HepG2 (cell line): ENCODE measurements around the gene PCSK6. TPM values are rescaled to one million over a fixed set of nuclear protein-coding genes. Genes with fewer than 3 reads are reported as not detected.

Experiments
- AKAP8 ChIP-seq: sonication (generic); formaldehyde crosslinking; IDR thresholded peaks from 2 replicates; pipeline ENCODE4 v1.5.1; 2020; ENCODE audit warnings: mild to moderate bottlenecking, missing genetic modification reagents
- DPF2 ChIP-seq: sonication (generic); formaldehyde crosslinking; IDR thresholded peaks from 2 replicates; pipeline ENCODE4 v1.4.0; 2020; ENCODE audit warnings: mild to moderate bottlenecking, low read depth, missing genetic modification reagents, borderline replicate concordance
- FOXK2 ChIP-seq: fragments of 450-650 bp; IDR thresholded peaks from 2 replicates; pipeline ENCODE4 v1.6.1; 2016
- GFI1 ChIP-seq: sonication (generic); formaldehyde crosslinking; IDR thresholded peaks from 2 replicates; pipeline ENCODE4 v1.5.0; 2020; ENCODE audit warnings: missing genetic modification reagents, mild to moderate bottlenecking, borderline replicate concordance
- MXI1 ChIP-seq: IDR thresholded peaks from 3 replicates; pipeline ENCODE4 v1.6.1; 2012; ENCODE audit warnings: low read depth, low read length, inconsistent platforms, borderline replicate concordance
- NAIF1 ChIP-seq: sonication (generic); formaldehyde crosslinking; IDR thresholded peaks from 2 replicates; pipeline ENCODE4 v1.5.0; 2020; ENCODE audit warnings: mild to moderate bottlenecking, missing genetic modification reagents, borderline replicate concordance
- NKX3-1 ChIP-seq: sonication (generic); formaldehyde crosslinking; IDR thresholded peaks from 2 replicates; pipeline ENCODE4 v1.5.0; 2020; ENCODE audit warnings: missing genetic modification reagents
- SALL1 ChIP-seq: sonication (generic); formaldehyde crosslinking; IDR thresholded peaks from 2 replicates; pipeline ENCODE4 v1.8.0; 2022; ENCODE audit warnings: mild to moderate bottlenecking, missing genetic modification reagents
- THAP11 ChIP-seq: IDR thresholded peaks from 2 replicates; pipeline ENCODE4 v1.6.1; 2016; ENCODE audit warnings: missing biosample characterization, missing genetic modification reagents
- TSC22D2 ChIP-seq: sonication (generic); formaldehyde crosslinking; IDR thresholded peaks from 2 replicates; pipeline ENCODE4 v1.5.1; 2020; ENCODE audit warnings: missing genetic modification reagents, mild to moderate bottlenecking, borderline replicate concordance
- ZNF460 ChIP-seq: sonication (generic); formaldehyde crosslinking; IDR thresholded peaks from 2 replicates; pipeline ENCODE4 v1.5.1; 2020; ENCODE audit warnings: missing genetic modification reagents, mild to moderate bottlenecking, borderline replicate concordance
- polyA plus RNA-seq, 8 experiments: library from polyadenylated mRNA; depleted of rRNA in 3 of 8; stranded (reverse) in 7 of 8; unstranded in 1 of 8; fragments of >200 nt; fragmentation: Illumina TruSeq in 4 of 8; extraction: Trizol in 4 of 8; gene quantifications; 2 replicates each; pipeline versions ENCODE4 v1.2.1 to v1.2.3, GENCODE V29; 2011 to 2016; ENCODE audit warnings: low read depth in 4 of 8, missing spikeins in 1 of 8, mixed read lengths in 1 of 8; ENCODE audit not compliant: insufficient read depth in 1 of 8
- total RNA-seq, 5 experiments: library from RNA; depleted of rRNA; stranded (reverse); fragments of >200 nt; fragmentation: Illumina TruSeq; extraction: Trizol; gene quantifications; 2 replicates each; pipeline ENCODE4 v1.2.3, GENCODE V29; 2016; ENCODE audit warnings: low read depth in 1 of 5
- TF ChIP-seq, protein P1 (sequence below): sonication (generic); formaldehyde crosslinking; conservative IDR thresholded peaks from 2 replicates; pipeline ENCODE4 v1.4.0; 2020; ENCODE audit warnings: missing genetic modification reagents
- TF ChIP-seq, protein P2 (sequence below), 2 experiments: fragments of 450-650 bp in 1 of 2; sonication (generic) in 1 of 2; formaldehyde crosslinking in 1 of 2; IDR thresholded peaks; 2 replicates each; pipeline versions ENCODE4 v1.6.1 to v1.8.0; 2016 to 2022; ENCODE audit warnings: antibody characterized with exemption in 1 of 2, mild to moderate bottlenecking in 1 of 2, missing genetic modification reagents in 1 of 2
- TF ChIP-seq, protein P3 (sequence below): sonication (generic); formaldehyde crosslinking; IDR thresholded peaks from 2 replicates; pipeline ENCODE4 v1.5.0; 2020; ENCODE audit warnings: mild to moderate bottlenecking, missing genetic modification reagents

PCSK6 gene
- total and polyA plus RNA-seq, 2 of the 13 experiments (the other 11 are each of a cell fraction or from before 2014, with no cell fraction given) = 56.5 to 155 TPM

DNA sequence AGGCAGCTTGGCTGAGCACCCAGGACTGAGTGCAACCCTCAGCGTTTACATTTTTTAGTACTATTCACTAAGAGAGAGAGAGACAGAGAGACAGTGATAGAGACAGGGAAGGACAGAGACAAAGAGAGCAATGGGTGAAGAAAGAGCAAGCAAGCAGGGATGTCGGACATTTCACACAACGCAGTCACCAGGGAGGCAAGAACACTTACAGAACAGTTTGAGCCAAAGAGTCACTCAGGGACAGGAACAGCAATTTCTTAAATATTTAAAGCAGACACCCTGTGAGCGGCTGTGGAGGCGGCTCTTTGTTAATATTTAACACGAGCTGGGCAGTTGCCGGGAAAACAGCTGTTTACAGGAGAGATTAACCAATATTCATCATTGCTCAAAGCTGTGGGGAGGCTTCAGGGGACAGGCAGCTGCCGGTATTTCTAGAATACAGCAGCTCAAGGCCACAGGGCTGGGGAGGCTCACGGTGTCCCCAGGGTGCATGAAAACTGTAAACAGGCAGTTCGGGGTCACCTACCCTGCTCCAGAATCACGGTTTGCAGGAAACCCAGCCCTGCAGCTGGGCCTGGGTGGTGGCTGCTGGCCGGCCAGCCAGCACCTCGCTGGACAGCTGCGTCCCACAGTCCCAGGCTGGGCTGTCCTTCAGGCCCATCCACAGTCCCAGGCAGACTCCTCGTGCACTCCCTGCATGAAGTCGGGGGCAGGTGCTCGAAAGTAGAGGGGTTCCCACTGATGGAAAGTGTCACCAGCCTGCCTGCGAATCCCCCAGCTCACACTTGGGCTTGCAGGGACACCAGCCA is 38.8 kb upstream of the PCSK6 start (continued):
- TF ChIP-seq, protein P1, sequence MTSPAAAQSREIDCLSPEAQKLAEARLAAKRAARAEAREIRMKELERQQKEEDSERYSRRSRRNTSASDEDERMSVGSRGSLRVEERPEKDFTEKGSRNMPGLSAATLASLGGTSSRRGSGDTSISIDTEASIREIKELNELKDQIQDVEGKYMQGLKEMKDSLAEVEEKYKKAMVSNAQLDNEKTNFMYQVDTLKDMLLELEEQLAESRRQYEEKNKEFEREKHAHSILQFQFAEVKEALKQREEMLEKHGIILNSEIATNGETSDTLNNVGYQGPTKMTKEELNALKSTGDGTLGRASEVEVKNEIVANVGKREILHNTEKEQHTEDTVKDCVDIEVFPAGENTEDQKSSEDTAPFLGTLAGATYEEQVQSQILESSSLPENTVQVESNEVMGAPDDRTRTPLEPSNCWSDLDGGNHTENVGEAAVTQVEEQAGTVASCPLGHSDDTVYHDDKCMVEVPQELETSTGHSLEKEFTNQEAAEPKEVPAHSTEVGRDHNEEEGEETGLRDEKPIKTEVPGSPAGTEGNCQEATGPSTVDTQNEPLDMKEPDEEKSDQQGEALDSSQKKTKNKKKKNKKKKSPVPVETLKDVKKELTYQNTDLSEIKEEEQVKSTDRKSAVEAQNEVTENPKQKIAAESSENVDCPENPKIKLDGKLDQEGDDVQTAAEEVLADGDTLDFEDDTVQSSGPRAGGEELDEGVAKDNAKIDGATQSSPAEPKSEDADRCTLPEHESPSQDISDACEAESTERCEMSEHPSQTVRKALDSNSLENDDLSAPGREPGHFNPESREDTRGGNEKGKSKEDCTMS = no peak
- TF ChIP-seq SALL1 (CRISPR knock-in tag) (peak; percentile 97), GFI1 (CRISPR knock-in tag) (peak; percentile 73; the same call in 1 of the 2 replicates), DPF2 (peak; percentile 40; the same call in 1 of the 2 replicates), FOXK2 (peak; percentile 93), MXI1 (peak; percentile 69; the same call in 1 of the 3 replicates), NKX3-1 (CRISPR knock-in tag) (no peak), TSC22D2 (0 out of 2 replicates have a peak, but pooled peaks have one; percentile 88), ZNF460 (CRISPR knock-in tag) (no peak; the same call in 1 of the 2 replicates), THAP11 (peak; percentile 61), NAIF1 (CRISPR knock-in tag) (0 out of 2 replicates have a peak, but pooled peaks have one; percentile 21), AKAP8 (no peak)
- TF ChIP-seq, protein P2, sequence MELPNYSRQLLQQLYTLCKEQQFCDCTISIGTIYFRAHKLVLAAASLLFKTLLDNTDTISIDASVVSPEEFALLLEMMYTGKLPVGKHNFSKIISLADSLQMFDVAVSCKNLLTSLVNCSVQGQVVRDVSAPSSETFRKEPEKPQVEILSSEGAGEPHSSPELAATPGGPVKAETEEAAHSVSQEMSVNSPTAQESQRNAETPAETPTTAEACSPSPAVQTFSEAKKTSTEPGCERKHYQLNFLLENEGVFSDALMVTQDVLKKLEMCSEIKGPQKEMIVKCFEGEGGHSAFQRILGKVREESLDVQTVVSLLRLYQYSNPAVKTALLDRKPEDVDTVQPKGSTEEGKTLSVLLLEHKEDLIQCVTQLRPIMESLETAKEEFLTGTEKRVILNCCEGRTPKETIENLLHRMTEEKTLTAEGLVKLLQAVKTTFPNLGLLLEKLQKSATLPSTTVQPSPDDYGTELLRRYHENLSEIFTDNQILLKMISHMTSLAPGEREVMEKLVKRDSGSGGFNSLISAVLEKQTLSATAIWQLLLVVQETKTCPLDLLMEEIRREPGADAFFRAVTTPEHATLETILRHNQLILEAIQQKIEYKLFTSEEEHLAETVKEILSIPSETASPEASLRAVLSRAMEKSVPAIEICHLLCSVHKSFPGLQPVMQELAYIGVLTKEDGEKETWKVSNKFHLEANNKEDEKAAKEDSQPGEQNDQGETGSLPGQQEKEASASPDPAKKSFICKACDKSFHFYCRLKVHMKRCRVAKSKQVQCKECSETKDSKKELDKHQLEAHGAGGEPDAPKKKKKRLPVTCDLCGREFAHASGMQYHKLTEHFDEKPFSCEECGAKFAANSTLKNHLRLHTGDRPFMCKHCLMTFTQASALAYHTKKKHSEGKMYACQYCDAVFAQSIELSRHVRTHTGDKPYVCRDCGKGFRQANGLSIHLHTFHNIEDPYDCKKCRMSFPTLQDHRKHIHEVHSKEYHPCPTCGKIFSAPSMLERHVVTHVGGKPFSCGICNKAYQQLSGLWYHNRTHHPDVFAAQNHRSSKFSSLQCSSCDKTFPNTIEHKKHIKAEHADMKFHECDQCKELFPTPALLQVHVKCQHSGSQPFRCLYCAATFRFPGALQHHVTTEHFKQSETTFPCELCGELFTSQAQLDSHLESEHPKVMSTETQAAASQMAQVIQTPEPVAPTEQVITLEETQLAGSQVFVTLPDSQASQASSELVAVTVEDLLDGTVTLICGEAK (IDR thresholded peaks at IDR 0.05) = no peak
- TF ChIP-seq, protein P2 (CRISPR knock-in tag; IDR thresholded peaks at IDR 0.05) = peak; percentile 57
- TF ChIP-seq, protein P3, sequence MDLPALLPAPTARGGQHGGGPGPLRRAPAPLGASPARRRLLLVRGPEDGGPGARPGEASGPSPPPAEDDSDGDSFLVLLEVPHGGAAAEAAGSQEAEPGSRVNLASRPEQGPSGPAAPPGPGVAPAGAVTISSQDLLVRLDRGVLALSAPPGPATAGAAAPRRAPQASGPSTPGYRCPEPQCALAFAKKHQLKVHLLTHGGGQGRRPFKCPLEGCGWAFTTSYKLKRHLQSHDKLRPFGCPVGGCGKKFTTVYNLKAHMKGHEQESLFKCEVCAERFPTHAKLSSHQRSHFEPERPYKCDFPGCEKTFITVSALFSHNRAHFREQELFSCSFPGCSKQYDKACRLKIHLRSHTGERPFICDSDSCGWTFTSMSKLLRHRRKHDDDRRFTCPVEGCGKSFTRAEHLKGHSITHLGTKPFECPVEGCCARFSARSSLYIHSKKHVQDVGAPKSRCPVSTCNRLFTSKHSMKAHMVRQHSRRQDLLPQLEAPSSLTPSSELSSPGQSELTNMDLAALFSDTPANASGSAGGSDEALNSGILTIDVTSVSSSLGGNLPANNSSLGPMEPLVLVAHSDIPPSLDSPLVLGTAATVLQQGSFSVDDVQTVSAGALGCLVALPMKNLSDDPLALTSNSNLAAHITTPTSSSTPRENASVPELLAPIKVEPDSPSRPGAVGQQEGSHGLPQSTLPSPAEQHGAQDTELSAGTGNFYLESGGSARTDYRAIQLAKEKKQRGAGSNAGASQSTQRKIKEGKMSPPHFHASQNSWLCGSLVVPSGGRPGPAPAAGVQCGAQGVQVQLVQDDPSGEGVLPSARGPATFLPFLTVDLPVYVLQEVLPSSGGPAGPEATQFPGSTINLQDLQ = peak; percentile 65; the same call in 1 of the 2 replicates
